Duodenal mucosa (tissue), 2 donors: Measurements from ENCODE around the gene DKK2.

Experiments
- H3K27ac ChIP-seq: one replicate; pipeline ENCODE4 v1.7.0; 2013; ENCODE audit warnings: low read depth, low read length
- H3K27me3 ChIP-seq, 2 donors: one replicate each; pipeline ENCODE4 v1.7.0; 2013; ENCODE audit warnings: low read length in 2 of 2, control low read depth in 1 of 2; ENCODE audit not compliant: insufficient read depth in 2 of 2, control insufficient read depth in 1 of 2
- H3K36me3 ChIP-seq, 2 donors: one replicate each; pipeline ENCODE4 v1.7.0; 2013; ENCODE audit warnings: low read length in 2 of 2, control low read depth in 1 of 2; ENCODE audit not compliant: insufficient read depth in 2 of 2, control insufficient read depth in 1 of 2
- H3K4me1 ChIP-seq, 2 donors: one replicate each; pipeline ENCODE4 v1.7.0; 2013; ENCODE audit warnings: low read length in 2 of 2, control low read depth in 1 of 2; ENCODE audit not compliant: insufficient read depth in 2 of 2, control insufficient read depth in 1 of 2
- H3K4me3 ChIP-seq, 2 donors: one replicate each; pipeline ENCODE4 v1.7.0; 2013; ENCODE audit warnings: low read length in 2 of 2, low read depth in 1 of 2
- H3K9ac ChIP-seq, 2 donors: one replicate each; pipeline ENCODE4 v1.7.0; 2013; ENCODE audit warnings: low read length in 2 of 2, low read depth in 1 of 2
- H3K9me3 ChIP-seq, 2 donors: one replicate each; pipeline ENCODE4 v1.7.0; 2013; ENCODE audit warnings: low read length in 2 of 2, control low read depth in 1 of 2; ENCODE audit not compliant: control insufficient read depth in 1 of 2

The DKK2 gene, protein sequence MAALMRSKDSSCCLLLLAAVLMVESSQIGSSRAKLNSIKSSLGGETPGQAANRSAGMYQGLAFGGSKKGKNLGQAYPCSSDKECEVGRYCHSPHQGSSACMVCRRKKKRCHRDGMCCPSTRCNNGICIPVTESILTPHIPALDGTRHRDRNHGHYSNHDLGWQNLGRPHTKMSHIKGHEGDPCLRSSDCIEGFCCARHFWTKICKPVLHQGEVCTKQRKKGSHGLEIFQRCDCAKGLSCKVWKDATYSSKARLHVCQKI

DNA sequence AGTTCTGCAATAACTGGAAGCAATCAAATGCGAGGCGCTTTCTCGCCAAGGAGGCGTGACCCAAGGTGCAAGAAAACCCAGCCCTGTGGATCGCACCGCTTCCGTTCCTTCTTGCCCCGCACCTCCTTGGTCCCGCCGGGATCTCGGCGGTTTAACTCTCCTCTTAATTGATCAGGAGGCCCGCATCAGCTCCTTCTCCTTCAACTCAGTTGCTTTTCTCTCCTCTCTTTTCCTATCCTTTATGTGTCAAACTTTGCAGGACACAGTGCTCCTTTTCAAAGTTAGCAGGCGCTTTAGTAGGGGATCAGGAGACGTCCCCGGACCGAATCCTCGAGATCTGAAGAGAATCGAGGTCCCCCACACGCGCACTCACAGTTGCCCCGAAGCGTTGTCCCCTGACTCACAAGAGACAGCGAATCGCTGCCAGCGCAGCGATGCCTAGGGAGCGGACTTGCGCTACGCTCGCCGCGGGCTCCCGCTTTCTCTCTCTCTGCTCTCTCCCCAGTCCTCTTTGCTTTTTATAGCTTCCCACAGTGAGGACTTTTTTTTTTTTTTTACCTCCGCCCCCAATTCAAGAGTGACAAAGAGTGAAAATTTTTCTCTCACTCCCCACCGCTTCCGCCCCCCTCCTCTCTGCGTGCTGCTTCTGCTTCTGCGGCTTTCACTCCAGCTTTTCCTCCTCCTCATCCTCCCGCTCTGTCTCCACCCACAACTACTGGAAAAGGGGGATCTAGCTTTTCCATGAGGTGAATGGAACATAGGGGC is at the start of gene DKK2:
Gene DKK2 (minus strand): TSS at position 495 of the 765 bp plus-strand sequence. CDS start 722 bp downstream, outside the sequence.
- H3K27me3 ChIP-seq, result peaks cover 40 to 56% of the 10 kb centered on the region in 2 donors
- H3K27ac ChIP-seq, result no peak within 1 kb of the TSS
- peak within 1 kb of the TSS; percentile 57 to 60 for H3K4me3 ChIP-seq
- H3K4me1 ChIP-seq, result no peaks in the 10 kb centered on the region
- H3K9me3 ChIP-seq, result no peaks in the 10 kb centered on the region
- H3K36me3 ChIP-seq, result no peaks in the 10 kb centered on the region
- no peak within 1 kb of the TSS for H3K9ac ChIP-seq

GRCh38 chr4:107077192-107077591 is 41.1 kb upstream of the DKK2 start:
- Histone ChIP-seq H3K36me3 (no peaks in the 10 kb centered on the region), H3K27me3 (no peaks in the 10 kb centered on the region), H3K4me1 (no peaks in the 10 kb centered on the region), H3K9ac (no peak overlapping the region), H3K27ac (no peak overlapping the region), H3K4me3 (no peak overlapping the region), H3K9me3 (no peaks in the 10 kb centered on the region)

GRCh38 chr4:107072836-107073736 is 37.0 kb upstream of the DKK2 start:
- Histone ChIP-seq H3K9ac (no peak overlapping the region), H3K36me3 (no peaks in the 10 kb centered on the region), H3K27ac (no peak overlapping the region), H3K27me3 (no peaks in the 10 kb centered on the region), H3K9me3 (no peaks in the 10 kb centered on the region), H3K4me3 (no peak overlapping the region), H3K4me1 (no peaks in the 10 kb centered on the region)

DNA sequence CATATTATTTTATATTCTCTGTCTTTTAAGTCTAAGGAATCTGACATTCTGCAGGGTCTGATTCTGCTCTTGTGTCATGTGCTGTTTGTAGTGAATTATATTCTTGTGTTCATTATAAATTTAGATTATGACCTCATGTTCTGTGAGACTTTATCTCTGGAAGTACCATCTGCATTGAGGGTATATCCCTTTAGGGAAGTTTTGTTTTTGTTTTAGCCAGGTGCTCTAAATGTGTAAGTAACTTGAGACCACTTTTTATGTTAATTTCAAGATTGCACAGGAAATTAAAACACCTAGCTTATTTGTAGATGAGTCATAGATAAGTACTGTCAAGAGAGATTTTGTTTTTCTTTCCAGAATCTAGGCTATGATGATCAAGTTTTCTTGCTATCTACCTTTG is 35.0 kb upstream of the DKK2 start:
- Histone ChIP-seq H3K27ac (no peak overlapping the region), H3K9ac (no peak overlapping the region), H3K9me3 (no peaks in the 10 kb centered on the region)

DNA sequence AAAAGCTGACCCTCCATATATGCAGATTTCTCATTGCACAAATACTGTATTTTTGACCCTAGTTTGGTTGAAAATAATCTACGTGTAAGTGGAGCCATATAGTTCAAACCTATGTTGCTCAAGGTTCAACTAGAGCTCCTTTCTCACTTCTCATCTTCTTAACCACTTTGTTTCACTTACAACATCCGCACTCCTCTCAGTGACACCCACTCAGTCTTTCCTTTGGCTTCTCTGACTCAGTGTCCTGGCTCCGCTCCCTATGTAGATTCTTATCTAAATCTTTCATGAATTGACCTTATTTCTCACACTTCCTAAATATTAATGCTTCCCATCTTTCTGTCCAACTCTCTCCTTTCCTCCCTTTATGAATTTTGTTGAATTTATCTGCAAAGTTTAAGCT is 32.9 kb upstream of the DKK2 start:
- Histone ChIP-seq H3K27me3 (no peaks in the 10 kb centered on the region), H3K4me3 (no peak overlapping the region), H3K27ac (no peak overlapping the region), H3K4me1 (no peaks in the 10 kb centered on the region), H3K9ac (no peak overlapping the region), H3K9me3 (no peaks in the 10 kb centered on the region), H3K36me3 (no peaks in the 10 kb centered on the region)

More for the DNA sequence above, 35.0 kb upstream of the DKK2 start:
- no peaks in the 10 kb centered on the region for H3K36me3 ChIP-seq
- H3K27me3 ChIP-seq, result no peaks in the 10 kb centered on the region
- H3K4me3 ChIP-seq, result no peak overlapping the region
- no peaks in the 10 kb centered on the region for H3K4me1 ChIP-seq

DNA sequence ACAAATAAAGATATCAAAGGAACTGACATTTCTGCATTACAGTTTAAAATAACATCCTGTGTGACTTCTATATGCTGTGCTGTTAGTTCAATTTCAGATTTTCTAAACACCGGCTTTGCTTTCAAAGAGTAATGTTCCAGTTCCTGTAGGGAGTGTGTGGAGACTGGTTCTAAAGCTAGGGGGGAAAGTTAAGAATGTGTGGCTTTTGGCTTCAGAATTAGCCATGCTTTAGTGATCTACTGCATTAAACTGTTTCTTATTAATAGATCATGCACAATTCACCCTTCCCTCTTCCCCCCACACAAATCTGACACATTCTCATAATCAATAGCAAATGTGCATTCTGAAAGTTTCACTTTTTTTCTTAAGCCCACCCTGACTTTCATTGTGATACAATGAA is 32.0 kb upstream of the DKK2 start:
- H3K27me3 ChIP-seq, result no peaks in the 10 kb centered on the region
- no peaks in the 10 kb centered on the region for H3K4me1 ChIP-seq
- no peak overlapping the region for H3K4me3 ChIP-seq
- no peak overlapping the region for H3K9ac ChIP-seq
- H3K9me3 ChIP-seq, result no peaks in the 10 kb centered on the region
- no peaks in the 10 kb centered on the region for H3K36me3 ChIP-seq
- H3K27ac ChIP-seq, result no peak overlapping the region

GRCh38 chr4:107066621-107067020 is 30.5 kb upstream of the DKK2 start:
- no peaks in the 10 kb centered on the region for H3K27me3 ChIP-seq
- no peaks in the 10 kb centered on the region for H3K9me3 ChIP-seq
- no peak overlapping the region for H3K4me3 ChIP-seq
- H3K27ac ChIP-seq, result no peak overlapping the region
- no peaks in the 10 kb centered on the region for H3K36me3 ChIP-seq
- H3K9ac ChIP-seq, result no peak overlapping the region
- H3K4me1 ChIP-seq, result no peaks in the 10 kb centered on the region

DNA sequence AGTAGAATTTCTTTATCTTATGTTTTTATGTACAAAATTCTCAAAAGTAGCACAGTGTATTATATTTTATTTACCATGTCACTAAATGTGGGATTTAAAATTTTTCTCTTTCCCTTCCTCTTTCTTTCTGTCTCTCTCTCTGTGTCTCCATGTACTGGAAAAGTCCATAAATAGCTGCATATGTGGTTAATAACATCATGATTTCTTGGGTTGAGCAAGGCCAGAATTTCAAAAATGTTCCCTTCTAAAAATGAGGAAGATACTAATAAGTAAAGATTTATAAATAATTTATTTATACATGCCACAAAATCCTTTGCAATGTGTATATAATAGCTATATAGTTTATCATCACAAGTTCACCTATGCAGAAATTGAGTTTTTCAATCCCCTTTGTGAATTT is 29.1 kb upstream of the DKK2 start:
- no peaks in the 10 kb centered on the region for H3K4me1 ChIP-seq

GRCh38 chr4:107060388-107060787 is 24.3 kb upstream of the DKK2 start:
- Histone ChIP-seq H3K4me1 (no peaks in the 10 kb centered on the region), H3K4me3 (no peak overlapping the region), H3K9ac (no peak overlapping the region), H3K36me3 (no peaks in the 10 kb centered on the region), H3K9me3 (no peaks in the 10 kb centered on the region), H3K27me3 (no peaks in the 10 kb centered on the region), H3K27ac (no peak overlapping the region)

More for the DNA sequence above, 29.1 kb upstream of the DKK2 start:
- no peaks in the 10 kb centered on the region for H3K36me3 ChIP-seq
- H3K9me3 ChIP-seq, result no peaks in the 10 kb centered on the region
- no peaks in the 10 kb centered on the region for H3K27me3 ChIP-seq
- H3K9ac ChIP-seq, result no peak overlapping the region
- no peak overlapping the region for H3K4me3 ChIP-seq
- H3K27ac ChIP-seq, result no peak overlapping the region

DNA sequence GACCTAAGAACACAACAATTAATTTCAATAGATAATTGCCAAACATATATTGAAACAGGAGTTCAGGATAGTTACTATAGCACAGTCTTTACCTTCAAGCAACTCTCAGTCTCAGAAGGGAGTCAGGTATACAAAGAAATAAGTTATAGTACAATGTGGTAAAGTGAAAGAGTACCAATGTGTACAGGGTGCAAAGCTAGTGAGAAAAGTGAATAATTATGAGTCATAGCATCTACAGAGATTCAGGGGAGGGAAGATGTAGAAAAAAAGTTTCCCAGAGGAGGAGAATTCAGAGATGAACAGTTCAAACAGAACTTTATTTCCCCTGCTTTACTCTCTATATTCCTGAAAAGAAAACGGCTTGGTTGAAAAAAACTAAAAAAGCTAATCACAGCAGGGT is 22.7 kb upstream of the DKK2 start:
- no peaks in the 10 kb centered on the region for H3K27me3 ChIP-seq
- no peak overlapping the region for H3K27ac ChIP-seq
- no peak overlapping the region for H3K9ac ChIP-seq
- H3K9me3 ChIP-seq, result no peaks in the 10 kb centered on the region
- no peak overlapping the region for H3K4me3 ChIP-seq
- H3K36me3 ChIP-seq, result no peaks in the 10 kb centered on the region
- H3K4me1 ChIP-seq, result no peaks in the 10 kb centered on the region
